Measurements from ENCODE around the gene MAPK11. TPM values are rescaled to one million over a fixed set of nuclear protein-coding genes. Genes with fewer than 3 reads are reported as not detected.

Gene MAPK11
- total and polyA plus RNA-seq, 2 donors (not counting 1 experiment from before 2014, with no cell fraction given), result 8.1 to 9.9 TPM

GRCh38 chr22:50219800-50220602, 50.2 kb downstream of the MAPK11 start:
- no peak overlapping the region for H3K4me3 ChIP-seq (ENCODE audit: control extremely low read depth in 1 of 5, extremely low read depth in 1 of 5, insufficient read depth in 1 of 5, low read depth in 2 of 5, low read length in 4 of 5)
- ChIA-PET CTCF (interaction anchor here (0.7 to 3.5 kb wide), 3 partner anchors 12 to 290 kb away, joined by 3 to 11 read pairs (median 4); no protein-coding TSS in a partner anchor), POLR2A (interaction anchor here (0.7 kb wide), 1 partner anchor 29 kb away, joined by 3 read pairs; no protein-coding TSS in a partner anchor)
- no peak for TF ChIP-seq EZH2 (IDR thresholded peaks at IDR 0.05; ENCODE audit: borderline replicate concordance, insufficient read depth, low read depth, low read length, poor library complexity, severe bottlenecking)
- intact Hi-C loops (cut with micrococcal nuclease), result no loop called here
- H3K9me3 ChIP-seq (ENCODE audit: control extremely low read depth in 1 of 3, control insufficient read depth in 2 of 3, insufficient read depth in 1 of 3, low read length in 2 of 3), result no peaks in the 10 kb centered on the region
- H2AFZ ChIP-seq (ENCODE audit: insufficient read depth, low read depth, low read length, poor library complexity, severe bottlenecking), result no peak overlapping the region
- H3K79me2 ChIP-seq (ENCODE audit: control insufficient read depth, insufficient read depth, low read length), result no peaks in the 10 kb centered on the region
- H3K9ac ChIP-seq (ENCODE audit: low read length), result no peak overlapping the region
- peaks cover 10% of the 10 kb centered on the region for H4K20me1 ChIP-seq (ENCODE audit: control insufficient read depth, insufficient read depth, low read length, poor library complexity, severe bottlenecking)
- Mint-ChIP-seq H3K27me3 (no peaks in the 10 kb centered on the region), H3K9me3 (ENCODE audit: insufficient read depth) (no peaks in the 10 kb centered on the region), H3K27ac (no peak overlapping the region), H3K4me1 (no peaks in the 10 kb centered on the region), H3K4me3 (no peak overlapping the region)
- H3K36me3 ChIP-seq (replicated peaks in 1 of 2; ENCODE audit: control extremely low read depth in 1 of 2, control insufficient read depth in 1 of 2, extremely low read depth in 1 of 2, insufficient read depth in 2 of 2, low read length in 1 of 2), result peaks cover 0 to 75% of the 10 kb centered on the region in 2 experiments
- no peak overlapping the region for H3K27ac ChIP-seq (ENCODE audit: low read length in 2 of 2)
- H3K4me2 ChIP-seq (replicated peaks; ENCODE audit: low read depth, low read length, poor library complexity, severe bottlenecking), result no peak overlapping the region
- ATAC-seq (ENCODE audit: low read depth) (no peak), DNase-seq (no peak)
- no peaks in the 10 kb centered on the region for H3K27me3 ChIP-seq (replicated peaks in 1 of 4; ENCODE audit: control extremely low read depth in 1 of 4, control insufficient read depth in 3 of 4, insufficient read depth in 4 of 4, low read length in 3 of 4)
- 94% methylated on average over 24 of the region's 25 CpGs for WGBS (ENCODE audit: insufficient coverage)
- H3K4me1 ChIP-seq (ENCODE audit: control insufficient read depth in 2 of 2, insufficient read depth in 2 of 2, low read length in 2 of 2), result no peaks in the 10 kb centered on the region

- H3K36me3 ChIP-seq (replicated peaks in 1 of 2; ENCODE audit: control extremely low read depth in 1 of 2, control insufficient read depth in 1 of 2, extremely low read depth in 1 of 2, insufficient read depth in 2 of 2, low read length in 1 of 2), result peaks cover 0 to 78% of the 10 kb centered on the region in 2 experiments
- H3K4me3 ChIP-seq (ENCODE audit: control extremely low read depth in 1 of 5, extremely low read depth in 1 of 5, insufficient read depth in 1 of 5, low read depth in 2 of 5, low read length in 4 of 5), result no peak overlapping the region
- H2AFZ ChIP-seq (ENCODE audit: insufficient read depth, low read depth, low read length, poor library complexity, severe bottlenecking), result no peak overlapping the region
- H3K4me2 ChIP-seq (replicated peaks; ENCODE audit: low read depth, low read length, poor library complexity, severe bottlenecking), result no peak overlapping the region
- ChIA-PET POLR2A (interaction anchor here (0.6 kb wide), 1 partner anchor 283 kb away, joined by 4 read pairs; no protein-coding TSS in a partner anchor), CTCF (interaction anchor here (0.7 to 3.5 kb wide), 2 partner anchors 13 to 69 kb away, joined by 3 to 11 read pairs; no protein-coding TSS in a partner anchor)
- no peaks in the 10 kb centered on the region for H3K9me3 Mint-ChIP-seq (ENCODE audit: insufficient read depth)
- no peak overlapping the region for H3K27ac ChIP-seq (ENCODE audit: low read length in 2 of 2)
- H3K9me3 ChIP-seq (ENCODE audit: control extremely low read depth in 1 of 3, control insufficient read depth in 2 of 3, insufficient read depth in 1 of 3, low read length in 2 of 3), result no peaks in the 10 kb centered on the region
- no peak overlapping the region for H3K9ac ChIP-seq (ENCODE audit: low read length)
- ATAC-seq (ENCODE audit: low read depth) (no peak), DNase-seq (no peak)
- peaks cover 14% of the 10 kb centered on the region for H4K20me1 ChIP-seq (ENCODE audit: control insufficient read depth, insufficient read depth, low read length, poor library complexity, severe bottlenecking)
- H3K27me3 Mint-ChIP-seq, result no peaks in the 10 kb centered on the region
- no peaks in the 10 kb centered on the region for H3K4me1 ChIP-seq (ENCODE audit: control insufficient read depth in 2 of 2, insufficient read depth in 2 of 2, low read length in 2 of 2)
- no peaks in the 10 kb centered on the region for H3K79me2 ChIP-seq (ENCODE audit: control insufficient read depth, insufficient read depth, low read length)
- no peak for TF ChIP-seq EZH2 (IDR thresholded peaks at IDR 0.05; ENCODE audit: borderline replicate concordance, insufficient read depth, low read depth, low read length, poor library complexity, severe bottlenecking)
- TF ChIP-seq, protein P1, sequence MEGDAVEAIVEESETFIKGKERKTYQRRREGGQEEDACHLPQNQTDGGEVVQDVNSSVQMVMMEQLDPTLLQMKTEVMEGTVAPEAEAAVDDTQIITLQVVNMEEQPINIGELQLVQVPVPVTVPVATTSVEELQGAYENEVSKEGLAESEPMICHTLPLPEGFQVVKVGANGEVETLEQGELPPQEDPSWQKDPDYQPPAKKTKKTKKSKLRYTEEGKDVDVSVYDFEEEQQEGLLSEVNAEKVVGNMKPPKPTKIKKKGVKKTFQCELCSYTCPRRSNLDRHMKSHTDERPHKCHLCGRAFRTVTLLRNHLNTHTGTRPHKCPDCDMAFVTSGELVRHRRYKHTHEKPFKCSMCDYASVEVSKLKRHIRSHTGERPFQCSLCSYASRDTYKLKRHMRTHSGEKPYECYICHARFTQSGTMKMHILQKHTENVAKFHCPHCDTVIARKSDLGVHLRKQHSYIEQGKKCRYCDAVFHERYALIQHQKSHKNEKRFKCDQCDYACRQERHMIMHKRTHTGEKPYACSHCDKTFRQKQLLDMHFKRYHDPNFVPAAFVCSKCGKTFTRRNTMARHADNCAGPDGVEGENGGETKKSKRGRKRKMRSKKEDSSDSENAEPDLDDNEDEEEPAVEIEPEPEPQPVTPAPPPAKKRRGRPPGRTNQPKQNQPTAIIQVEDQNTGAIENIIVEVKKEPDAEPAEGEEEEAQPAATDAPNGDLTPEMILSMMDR (IDR thresholded peaks at IDR 0.05), result no peak
- peaks cover 2% of the 10 kb centered on the region for H3K4me1 Mint-ChIP-seq
- H3K27ac Mint-ChIP-seq, result no peak overlapping the region
- intact Hi-C loops (cut with micrococcal nuclease), result no loop called here
- no peaks in the 10 kb centered on the region for H3K27me3 ChIP-seq (replicated peaks in 1 of 4; ENCODE audit: control extremely low read depth in 1 of 4, control insufficient read depth in 3 of 4, insufficient read depth in 4 of 4, low read length in 3 of 4)
- H3K4me3 Mint-ChIP-seq, result no peak overlapping the region
- WGBS (ENCODE audit: insufficient coverage), result 80% methylated on average over 42 of the region's 42 CpGs
Observed at GRCh38 chr22:50218996-50219727, 51.0 kb downstream of the MAPK11 start.

All from B cell (primary cell).